ENCODE results near the gene PLPP7.

Gene PLPP7

GRCh38 chr9:131278702-131279111, 10.8 kb upstream of the PLPP7 start:
- Histone ChIP-seq H3K9me3 (no peaks in the 10 kb centered on the region), H3K36me3 (no peaks in the 10 kb centered on the region), H3K27me3 (peaks cover 51% of the 10 kb centered on the region), H3K4me1 (ENCODE audit: control insufficient read depth in 1 of 2, insufficient read depth in 1 of 2, low read depth in 1 of 2, low read length in 1 of 2) (peaks cover 26 to 27% of the 10 kb centered on the region in 2 experiments), H3K4me3 (ENCODE audit: low read depth in 1 of 2, low read length in 1 of 2) (no peak overlapping the region), H3K27ac (peak overlapping the region; percentile 89)
- TF ChIP-seq CTCF (IDR thresholded peaks at IDR 0.05), result no peak

- Histone ChIP-seq H3K36me3 (no peaks in the 10 kb centered on the region), H3K4me3 (ENCODE audit: low read depth in 1 of 2, low read length in 1 of 2) (no peak overlapping the region), H3K27me3 (peaks cover 57% of the 10 kb centered on the region), H3K4me1 (ENCODE audit: control insufficient read depth in 1 of 2, insufficient read depth in 1 of 2, low read depth in 1 of 2, low read length in 1 of 2) (peaks cover 20 to 21% of the 10 kb centered on the region in 2 experiments), H3K27ac (peak overlapping the region; percentile 89), H3K9me3 (no peaks in the 10 kb centered on the region)
- no peak for TF ChIP-seq CTCF (IDR thresholded peaks at IDR 0.05)
Measured at GRCh38 chr9:131279196-131279862, 10.2 kb upstream of the PLPP7 start.

- no peak for TF ChIP-seq CTCF (IDR thresholded peaks at IDR 0.05)
- peaks cover 13 to 15% of the 10 kb centered on the region in 2 experiments for H3K4me1 ChIP-seq (ENCODE audit: control insufficient read depth in 1 of 2, insufficient read depth in 1 of 2, low read depth in 1 of 2, low read length in 1 of 2)
- no peak overlapping the region for H3K27ac ChIP-seq
- H3K36me3 ChIP-seq, result no peaks in the 10 kb centered on the region
- H3K27me3 ChIP-seq, result peaks cover 62% of the 10 kb centered on the region
- no peak overlapping the region for H3K4me3 ChIP-seq (ENCODE audit: low read depth in 1 of 2, low read length in 1 of 2)
- no peaks in the 10 kb centered on the region for H3K9me3 ChIP-seq
Measured at GRCh38 chr9:131279863-131280570, 9.5 kb upstream of the PLPP7 start.

GRCh38 chr9:131280660-131281059, 8.9 kb upstream of the PLPP7 start:
- Histone ChIP-seq H3K27me3 (peaks cover 62% of the 10 kb centered on the region), H3K27ac (no peak overlapping the region), H3K4me3 (ENCODE audit: low read depth in 1 of 2, low read length in 1 of 2) (no peak overlapping the region), H3K4me1 (ENCODE audit: control insufficient read depth in 1 of 2, insufficient read depth in 1 of 2, low read depth in 1 of 2, low read length in 1 of 2) (peaks cover 6 to 15% of the 10 kb centered on the region in 2 experiments), H3K36me3 (no peaks in the 10 kb centered on the region), H3K9me3 (no peaks in the 10 kb centered on the region)
- TF ChIP-seq CTCF (IDR thresholded peaks at IDR 0.05), result no peak

GRCh38 chr9:131281119-131281965, 8.2 kb upstream of the PLPP7 start:
- Histone ChIP-seq H3K27me3 (peaks cover 62% of the 10 kb centered on the region), H3K4me1 (ENCODE audit: control insufficient read depth in 1 of 2, insufficient read depth in 1 of 2, low read depth in 1 of 2, low read length in 1 of 2) (peaks cover 0 to 15% of the 10 kb centered on the region in 2 experiments), H3K4me3 (ENCODE audit: low read depth in 1 of 2, low read length in 1 of 2) (no peak overlapping the region), H3K27ac (no peak overlapping the region), H3K9me3 (no peaks in the 10 kb centered on the region), H3K36me3 (no peaks in the 10 kb centered on the region)
- no peak for TF ChIP-seq CTCF (IDR thresholded peaks at IDR 0.05)

All from neutrophil (primary cell).